ENCODE measurements around the gene CFAP141. TPM values are rescaled to one million over a fixed set of nuclear protein-coding genes. Genes with fewer than 3 reads are reported as not detected.

The CFAP141 gene
- total RNA-seq, 4 donors from 2014 or later: not detected

DNA sequence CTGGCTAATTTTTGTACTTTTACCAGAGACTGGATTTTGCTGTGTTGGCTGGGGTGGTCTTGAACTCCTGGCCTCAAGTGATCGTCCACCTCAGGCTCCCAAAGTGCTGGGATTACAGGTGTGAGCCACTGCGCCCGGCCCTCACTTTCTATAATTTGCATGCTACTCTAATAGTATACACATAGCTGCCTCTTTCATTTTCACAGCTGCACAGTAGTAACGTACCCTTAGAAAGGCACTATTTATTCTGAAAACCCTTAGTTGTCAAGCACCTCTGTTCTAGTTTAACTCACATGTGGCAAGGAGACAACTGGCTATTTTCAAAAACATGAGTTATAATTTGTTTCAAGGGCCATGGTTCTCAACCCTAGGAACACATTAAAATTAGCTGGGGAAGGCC is 31.5 kb downstream of the CFAP141 start:
- H3K4me3 ChIP-seq (ENCODE audit: low read depth, poor library complexity, severe bottlenecking): no peak overlapping the region
- WGBS, 2 donors: 91 to 100% methylated on average over 4 of the region's 4 CpGs
- TF ChIP-seq POLR2A (IDR thresholded peaks at IDR 0.05): no peak
- TF ChIP-seq, protein P1, sequence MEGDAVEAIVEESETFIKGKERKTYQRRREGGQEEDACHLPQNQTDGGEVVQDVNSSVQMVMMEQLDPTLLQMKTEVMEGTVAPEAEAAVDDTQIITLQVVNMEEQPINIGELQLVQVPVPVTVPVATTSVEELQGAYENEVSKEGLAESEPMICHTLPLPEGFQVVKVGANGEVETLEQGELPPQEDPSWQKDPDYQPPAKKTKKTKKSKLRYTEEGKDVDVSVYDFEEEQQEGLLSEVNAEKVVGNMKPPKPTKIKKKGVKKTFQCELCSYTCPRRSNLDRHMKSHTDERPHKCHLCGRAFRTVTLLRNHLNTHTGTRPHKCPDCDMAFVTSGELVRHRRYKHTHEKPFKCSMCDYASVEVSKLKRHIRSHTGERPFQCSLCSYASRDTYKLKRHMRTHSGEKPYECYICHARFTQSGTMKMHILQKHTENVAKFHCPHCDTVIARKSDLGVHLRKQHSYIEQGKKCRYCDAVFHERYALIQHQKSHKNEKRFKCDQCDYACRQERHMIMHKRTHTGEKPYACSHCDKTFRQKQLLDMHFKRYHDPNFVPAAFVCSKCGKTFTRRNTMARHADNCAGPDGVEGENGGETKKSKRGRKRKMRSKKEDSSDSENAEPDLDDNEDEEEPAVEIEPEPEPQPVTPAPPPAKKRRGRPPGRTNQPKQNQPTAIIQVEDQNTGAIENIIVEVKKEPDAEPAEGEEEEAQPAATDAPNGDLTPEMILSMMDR (IDR thresholded peaks at IDR 0.05): no peak
- intact Hi-C loops (cut with DNase I; ENCODE audit: low total_unique reads): no loop called here
- no peak for DNase-seq (ENCODE audit: low spot score in 2 of 2)

DNA sequence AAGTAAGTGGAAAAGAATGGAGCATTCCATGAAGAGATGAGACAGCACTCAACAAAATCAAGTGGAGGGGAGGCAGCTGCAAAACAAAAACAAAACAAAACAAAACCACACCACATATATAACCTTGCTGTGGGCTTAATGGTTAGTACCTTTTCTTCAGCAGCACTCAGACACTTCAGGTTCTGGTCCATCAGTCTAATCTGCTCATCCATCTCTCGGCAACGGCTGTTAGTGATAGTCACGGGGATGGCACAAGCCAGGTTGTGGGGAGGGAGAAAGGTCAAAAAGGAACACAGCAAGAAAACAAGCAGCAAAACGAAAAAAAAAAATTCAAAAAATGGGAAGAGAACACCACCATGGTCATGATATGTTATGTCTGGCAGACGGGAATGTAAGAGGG is 34.3 kb downstream of the CFAP141 start:
- H3K4me3 ChIP-seq (ENCODE audit: low read depth, poor library complexity, severe bottlenecking): no peak overlapping the region
- 91 to 95% methylated on average over 5 of the region's 5 CpGs for WGBS, 2 donors
- no peak for DNase-seq (ENCODE audit: low spot score in 2 of 2)
- TF ChIP-seq, protein P1 (IDR thresholded peaks at IDR 0.05): no peak
- TF ChIP-seq POLR2A (IDR thresholded peaks at IDR 0.05): no peak
- intact Hi-C loops (cut with DNase I; ENCODE audit: low total_unique reads): no loop called here

DNA sequence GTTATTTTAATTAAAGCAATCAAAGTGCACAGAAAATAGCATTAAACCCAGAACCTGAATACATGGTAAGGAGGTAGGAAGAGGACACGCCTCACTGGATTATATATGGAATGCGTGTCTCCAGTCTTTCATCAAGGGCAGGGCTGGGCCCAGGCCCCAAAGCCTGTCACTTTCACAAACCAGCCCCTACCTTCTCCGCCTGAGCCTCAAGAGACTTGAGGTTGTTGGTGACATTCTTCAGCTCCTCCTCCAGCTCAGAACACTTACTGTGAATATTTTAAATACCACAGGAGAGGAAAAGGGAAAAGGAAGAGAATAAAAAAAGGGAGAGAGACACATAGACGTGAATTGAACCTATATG is 34.9 kb downstream of the CFAP141 start:
- DNase-seq (ENCODE audit: low spot score in 2 of 2): no peak
- WGBS, 2 donors: 89 to 93% methylated on average over 4 of the region's 4 CpGs
- no peak overlapping the region for H3K4me3 ChIP-seq (ENCODE audit: low read depth, poor library complexity, severe bottlenecking)
- intact Hi-C loops (cut with DNase I; ENCODE audit: low total_unique reads): no loop called here
- TF ChIP-seq, protein P1 (IDR thresholded peaks at IDR 0.05): no peak
- TF ChIP-seq POLR2A (IDR thresholded peaks at IDR 0.05): no peak

DNA sequence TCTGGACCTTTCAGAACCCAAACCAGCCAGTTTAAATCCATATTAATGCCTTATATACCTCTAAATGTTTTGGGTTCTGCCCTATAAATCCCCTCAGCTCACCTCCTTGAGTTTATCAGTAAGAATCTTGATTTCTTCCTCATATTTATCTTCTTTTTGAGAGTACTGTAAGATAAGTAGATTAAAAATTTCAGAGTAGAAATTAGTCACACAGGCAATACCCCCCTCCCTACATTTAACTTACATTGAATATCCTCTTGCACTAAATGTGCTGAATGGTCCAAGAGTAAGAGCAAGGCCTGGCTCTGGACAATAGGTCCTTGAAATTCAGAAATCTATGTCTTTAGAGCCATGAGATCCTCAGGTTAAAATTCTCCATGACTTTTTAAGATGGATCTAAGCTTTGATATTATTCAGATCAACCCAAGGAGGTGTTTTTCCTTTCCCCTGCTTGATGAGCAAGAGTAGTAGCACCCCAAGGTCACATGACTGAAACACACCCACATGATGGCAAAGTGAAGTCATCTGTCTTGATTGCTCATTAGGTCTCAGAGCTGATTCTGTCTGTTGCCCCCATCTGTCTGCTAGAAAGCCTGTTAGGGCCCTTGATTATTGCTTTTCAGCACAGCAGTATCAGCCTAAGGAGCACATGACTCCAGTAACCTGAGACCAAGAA is 35.4 kb downstream of the CFAP141 start:
- TF ChIP-seq, protein P1 (IDR thresholded peaks at IDR 0.05): no peak
- no peak for TF ChIP-seq POLR2A (IDR thresholded peaks at IDR 0.05)
- DNase-seq (ENCODE audit: low spot score in 2 of 2): no peak
- intact Hi-C loops (cut with DNase I; ENCODE audit: low total_unique reads): no loop called here
- H3K4me3 ChIP-seq (ENCODE audit: low read depth, poor library complexity, severe bottlenecking): no peak overlapping the region

DNA sequence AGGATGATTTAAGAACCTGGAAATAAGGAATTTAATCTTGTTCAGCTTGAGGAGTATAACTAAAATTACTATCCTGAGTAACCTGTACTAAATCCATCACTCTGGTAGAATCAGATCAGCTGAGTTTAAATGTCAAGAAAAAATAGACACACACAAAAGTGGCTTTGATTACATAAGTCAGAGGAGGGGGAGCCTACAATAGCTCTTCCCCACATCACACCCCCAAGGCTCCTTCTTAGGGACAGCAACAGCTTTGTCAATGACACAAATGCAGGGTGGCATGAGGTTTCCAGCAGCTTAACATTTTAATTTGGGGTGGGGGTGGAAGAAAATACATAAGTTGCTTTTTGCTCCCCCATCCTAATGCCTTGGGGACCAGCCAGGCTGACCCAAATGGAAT is 38.7 kb downstream of the CFAP141 start:
- no peak for DNase-seq (ENCODE audit: low spot score in 2 of 2)
- TF ChIP-seq, protein P1 (IDR thresholded peaks at IDR 0.05): no peak
- no peak for TF ChIP-seq POLR2A (IDR thresholded peaks at IDR 0.05)
- intact Hi-C loops (cut with DNase I; ENCODE audit: low total_unique reads): loop anchor here (5.0 kb wide), 1 partner anchor 1835 kb away; no protein-coding TSS in a partner anchor

DNA sequence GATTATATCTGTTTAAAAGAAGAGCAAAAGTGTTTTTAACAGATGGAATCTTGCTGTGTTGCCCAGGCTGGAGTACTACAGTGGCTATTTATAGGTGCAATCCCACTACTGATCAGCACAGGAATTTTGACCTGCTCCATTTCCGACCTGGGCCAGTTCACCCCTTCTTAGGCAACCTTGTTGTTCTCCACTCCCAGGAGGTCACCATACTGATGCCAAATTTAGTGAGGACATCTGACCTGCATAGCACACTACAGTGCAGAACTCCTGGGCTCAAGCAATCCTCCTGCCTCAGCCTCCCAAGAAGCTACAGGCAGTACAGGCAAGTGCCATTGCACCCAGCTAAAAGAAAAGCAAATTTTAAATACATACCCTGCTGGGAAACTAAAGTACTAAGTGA is 39.9 kb downstream of the CFAP141 start:
- WGBS, 2 donors: 84 to 93% methylated on average over 1 of the region's 1 CpG
- intact Hi-C loops (cut with DNase I; ENCODE audit: low total_unique reads): loop anchor here (5.0 kb wide), 1 partner anchor 1834 kb away; no protein-coding TSS in a partner anchor
- DNase-seq (ENCODE audit: low spot score in 2 of 2): no peak
- TF ChIP-seq POLR2A (IDR thresholded peaks at IDR 0.05): no peak
- no peak overlapping the region for H3K4me3 ChIP-seq (ENCODE audit: low read depth, poor library complexity, severe bottlenecking)

More for the DNA sequence above, 38.7 kb downstream of the CFAP141 start:
- H3K4me3 ChIP-seq (ENCODE audit: low read depth, poor library complexity, severe bottlenecking): no peak overlapping the region

All from lower leg skin (tissue), 4 donors.